Measurements from ENCODE around the gene GRIA3. TPM values are rescaled to one million over a fixed set of nuclear protein-coding genes. Genes with fewer than 3 reads are reported as not detected.
"Not testable (repeated sequence)": the region's sequence is repeated elsewhere in the genome, so short reads cannot be mapped to it uniquely, and the experiment has no call there.

GRIA3 gene
- total and polyA plus RNA-seq, 10 of the 15 experiments (the other 5 are each of a cell fraction or from before 2014, with no cell fraction given) = 0.45 to 4.3 (median 2.2) TPM

DNA sequence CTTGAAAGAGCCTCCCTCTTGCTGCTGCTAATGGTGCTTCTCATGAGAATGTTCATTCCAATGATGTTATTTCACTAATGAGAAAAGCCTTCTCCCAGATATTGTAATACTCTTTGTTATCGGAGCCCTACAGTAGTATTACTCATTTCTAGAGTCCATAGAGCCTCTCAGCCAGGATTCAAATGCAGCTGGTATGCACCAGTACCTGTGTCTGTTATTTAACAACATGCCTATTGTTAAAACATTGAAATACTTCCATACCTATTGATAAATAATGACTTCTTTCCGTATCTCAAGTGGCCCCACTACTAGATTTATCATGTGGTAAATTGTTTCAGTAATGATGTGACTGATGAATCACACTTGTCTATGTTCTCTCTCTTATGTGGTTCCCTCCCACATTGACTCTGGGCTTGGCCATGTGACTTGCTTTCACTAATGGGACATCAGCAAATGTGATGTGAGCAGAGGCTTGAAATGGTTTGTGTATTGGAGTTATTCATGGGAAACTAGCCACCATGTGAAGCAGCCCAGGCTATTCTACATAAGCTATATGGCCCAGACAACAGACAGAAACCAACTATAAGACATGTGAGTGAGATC, 341.1 kb downstream of the GRIA3 start:
- no peak overlapping the region for H3K4me2 ChIP-seq (ENCODE audit: control insufficient read depth, insufficient read depth)
- intact Hi-C loops (cut with micrococcal nuclease; ENCODE audit: unreplicated experiment) = no loop called here
- BruUV-seq (replicated peaks) = no TSS peak
- no peaks in the 10 kb centered on the region for H3K27me3 ChIP-seq (replicated peaks in 1 of 2; ENCODE audit: control insufficient read depth in 2 of 2, insufficient read depth in 2 of 2, low read length in 1 of 2)
- no peak overlapping the region for H3K27ac ChIP-seq (ENCODE audit: control insufficient read depth, insufficient read depth)
- SMC1A ChIA-PET (ENCODE audit: uncharacterized antibody, unreplicated experiment) = interaction anchor here (0.7 to 1.5 kb wide), 2 partner anchors 58 to 369 kb away, joined by 3 to 5 read pairs; no protein-coding TSS in a partner anchor
- RAD21 ChIA-PET (ENCODE audit: unreplicated experiment) = no interaction called here
- DNase-seq (ENCODE audit: low read depth, low spot score) (no peak), ATAC-seq (peak; percentile 77), FAIRE-seq (peak; percentile 27)
- no peaks in the 10 kb centered on the region for H3K79me2 ChIP-seq (ENCODE audit: control insufficient read depth, insufficient read depth, low read length)
- CTCF ChIA-PET = no interaction called here
- TF ChIP-seq, protein P1, sequence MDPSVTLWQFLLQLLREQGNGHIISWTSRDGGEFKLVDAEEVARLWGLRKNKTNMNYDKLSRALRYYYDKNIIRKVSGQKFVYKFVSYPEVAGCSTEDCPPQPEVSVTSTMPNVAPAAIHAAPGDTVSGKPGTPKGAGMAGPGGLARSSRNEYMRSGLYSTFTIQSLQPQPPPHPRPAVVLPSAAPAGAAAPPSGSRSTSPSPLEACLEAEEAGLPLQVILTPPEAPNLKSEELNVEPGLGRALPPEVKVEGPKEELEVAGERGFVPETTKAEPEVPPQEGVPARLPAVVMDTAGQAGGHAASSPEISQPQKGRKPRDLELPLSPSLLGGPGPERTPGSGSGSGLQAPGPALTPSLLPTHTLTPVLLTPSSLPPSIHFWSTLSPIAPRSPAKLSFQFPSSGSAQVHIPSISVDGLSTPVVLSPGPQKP (IDR thresholded peaks at IDR 0.05; ENCODE audit: low read depth, low read length) = no peak
- TF ChIP-seq RAD51 (IDR thresholded peaks at IDR 0.05) = peak; percentile 50; the same call in 1 of the 2 replicates
- no peak for TF ChIP-seq SPI1 (IDR thresholded peaks at IDR 0.05; ENCODE audit: borderline replicate concordance, insufficient read depth, low read depth, low read length)
- peak in 1 of 2 experiments; percentile 35; a peak in 1 of 4 replicates for TF ChIP-seq IKZF2 (IDR thresholded peaks at IDR 0.05)
- 0 out of 2 replicates have a peak, but pooled peaks have one; percentile 19 for TF ChIP-seq IKZF1 (conservative IDR thresholded peaks at IDR 0.05)
- peak; percentile 42 for TF ChIP-seq MTA2 (IDR thresholded peaks at IDR 0.05; ENCODE audit: low read depth)
- TF ChIP-seq BHLHE40 (IDR thresholded peaks at IDR 0.05; ENCODE audit: borderline replicate concordance in 1 of 2, low read depth in 2 of 2, low read length in 1 of 2) = peak in 1 of 2 experiments; percentile 21; a peak in 1 of 4 replicates
- no peaks in the 10 kb centered on the region for H4K20me1 ChIP-seq (ENCODE audit: control insufficient read depth, insufficient read depth)
- no peak overlapping the region for H2AFZ ChIP-seq (ENCODE audit: control insufficient read depth, low read depth, low read length)
- H3K9ac ChIP-seq (ENCODE audit: control insufficient read depth, insufficient read depth, low read length) = no peak overlapping the region
- no peak overlapping the region for H3K4me3 ChIP-seq
- H3K9me3 ChIP-seq (replicated peaks; ENCODE audit: control insufficient read depth, insufficient read depth, low read length) = no peaks in the 10 kb centered on the region; the same call in 2 of the 3 replicates
- no peaks in the 10 kb centered on the region for H3K36me3 ChIP-seq (ENCODE audit: control insufficient read depth in 2 of 2, insufficient read depth in 2 of 2, low read length in 1 of 2)
- WGBS (ENCODE audit: insufficient coverage, insufficient replicate concordance, low lambda C conversion rate, missing lambda C conversion rate) = 12% methylated on average over 2 of the region's 2 CpGs
- POLR2A ChIA-PET = no interaction called here
- in situ Hi-C loops (cut with MboI) = no loop called here
- no peaks in the 10 kb centered on the region for H3K4me1 ChIP-seq (ENCODE audit: control insufficient read depth, insufficient read depth, low read length)

DNA sequence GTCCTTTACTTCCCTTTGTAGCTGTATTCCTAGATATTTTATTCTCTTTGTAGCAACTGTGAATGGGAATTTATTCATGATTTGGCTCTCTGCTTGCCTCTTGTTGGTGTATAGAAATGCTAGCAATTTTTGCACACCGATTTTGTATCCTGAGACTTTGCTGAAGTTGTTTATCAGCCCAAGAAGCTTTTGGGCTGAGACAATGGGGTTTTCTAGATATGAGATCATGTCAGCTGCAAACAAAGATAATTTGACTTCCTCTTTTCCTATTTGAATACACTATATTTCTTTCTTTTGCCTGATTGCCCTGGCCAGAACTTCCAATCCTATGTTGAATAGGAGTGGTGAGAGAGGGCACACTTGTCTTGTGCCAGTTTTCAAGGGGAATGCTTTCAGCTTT, 346.6 kb downstream of the GRIA3 start:
- H3K79me2 ChIP-seq (ENCODE audit: control insufficient read depth, insufficient read depth, low read length); H2AFZ ChIP-seq (ENCODE audit: control insufficient read depth, low read depth, low read length); in situ Hi-C loops (cut with MboI); H3K9ac ChIP-seq (ENCODE audit: control insufficient read depth, insufficient read depth, low read length); ATAC-seq; CTCF ChIA-PET; H3K4me2 ChIP-seq (ENCODE audit: control insufficient read depth, insufficient read depth); H3K27ac ChIP-seq (ENCODE audit: control insufficient read depth, insufficient read depth); H3K27me3 ChIP-seq (replicated peaks in 1 of 2; ENCODE audit: control insufficient read depth in 2 of 2, insufficient read depth in 2 of 2, low read length in 1 of 2); H3K36me3 ChIP-seq (ENCODE audit: control insufficient read depth in 2 of 2, insufficient read depth in 2 of 2, low read length in 1 of 2); RAD21 ChIA-PET (ENCODE audit: unreplicated experiment); H3K4me3 ChIP-seq; POLR2A ChIA-PET; H3K4me1 ChIP-seq (ENCODE audit: control insufficient read depth, insufficient read depth, low read length); DNase-seq (ENCODE audit: low read depth, low spot score); intact Hi-C loops (cut with micrococcal nuclease; ENCODE audit: unreplicated experiment); BruUV-seq (replicated peaks); H4K20me1 ChIP-seq (ENCODE audit: control insufficient read depth, insufficient read depth); H3K9me3 ChIP-seq (replicated peaks; ENCODE audit: control insufficient read depth, insufficient read depth, low read length); FAIRE-seq; SMC1A ChIA-PET (ENCODE audit: uncharacterized antibody, unreplicated experiment): not testable (repeated sequence)
- 4% methylated on average over 1 of the region's 1 CpG for WGBS (ENCODE audit: insufficient coverage, insufficient replicate concordance, low lambda C conversion rate, missing lambda C conversion rate)
